K562 (cell line): ENCODE data around the gene BPHL. TPM values are rescaled to one million over a fixed set of nuclear protein-coding genes. Genes with fewer than 3 reads are reported as not detected.

Experiments used
- CTCF ChIP-seq, 3 experiments: IDR thresholded peaks in 2 of 3; conservative IDR thresholded peaks in 1 of 3; 2 replicates each; pipeline ENCODE4 v1.5.1; 2011 to 2012; ENCODE audit warnings: low read length in 3 of 3, mild to moderate bottlenecking in 3 of 3, control low read depth in 2 of 3, improper control_type of control experiment in 1 of 3, inconsistent platforms in 1 of 3, low read depth in 1 of 3, mixed read lengths in 1 of 3, moderate library complexity in 1 of 3; ENCODE audit not compliant: insufficient read depth in 2 of 3
- HDAC1 ChIP-seq, 2 experiments: fragments of 450-650 bp; IDR thresholded peaks; 2 replicates each; pipeline ENCODE4 v1.6.1; 2016 to 2017; ENCODE audit warnings: inconsistent platforms in 1 of 2, mild to moderate bottlenecking in 1 of 2, moderate library complexity in 1 of 2
- HDAC8 ChIP-seq: fragments of 450-650 bp; IDR thresholded peaks from 2 replicates; pipeline ENCODE4 v1.6.1; 2016; ENCODE audit warnings: mild to moderate bottlenecking, missing genetic modification characterization, moderate library complexity, missing compliant biosample characterization
- HDGF ChIP-seq: fragments of 450-650 bp; IDR thresholded peaks from 2 replicates; pipeline ENCODE4 v1.6.1; 2016
- MECOM ChIP-seq: fragments of 250-450 bp; sonication (Bioruptor Pico); IDR thresholded peaks from 2 replicates; pipeline ENCODE4 v1.8.0; 2022; ENCODE audit warnings: inconsistent platforms
- MTF1 ChIP-seq: fragments of 250-450 bp; sonication (Bioruptor Pico); IDR thresholded peaks from 2 replicates; pipeline ENCODE4 v1.9.0; 2021; ENCODE audit warnings: moderate library complexity, mild to moderate bottlenecking, inconsistent platforms, borderline replicate concordance
- PHF8 ChIP-seq: fragments of 200-600 bp; sonication (generic); IDR thresholded peaks from 2 replicates; pipeline ENCODE4 v1.6.1; 2012; ENCODE audit warnings: mixed run types, mild to moderate bottlenecking, inconsistent platforms, low read length, moderate library complexity, borderline replicate concordance
- PRMT5 ChIP-seq: sonication (generic); formaldehyde crosslinking; IDR thresholded peaks from 2 replicates; pipeline ENCODE4 v1.5.0; 2020; ENCODE audit warnings: missing genetic modification reagents
- SLC30A9 ChIP-seq: fragments of 250-450 bp; sonication (Bioruptor Pico); IDR thresholded peaks from 2 replicates; pipeline ENCODE4 v1.8.0; 2022; ENCODE audit warnings: mild to moderate bottlenecking, moderate library complexity
- VEZF1 ChIP-seq: fragments of 200-800 bp; sonication (Bioruptor generic); IDR thresholded peaks from 2 replicates; pipeline ENCODE4 v1.6.1; 2017; ENCODE audit warnings: missing genetic modification characterization, missing compliant biosample characterization
- XRCC5 ChIP-seq: fragments of 200-400 bp; formaldehyde crosslinking; IDR thresholded peaks from 2 replicates; pipeline ENCODE4 v1.6.1; 2017; ENCODE audit warnings: low read depth, mild to moderate bottlenecking, low read length
- ZFX ChIP-seq: sonication (generic); formaldehyde crosslinking; IDR thresholded peaks from 2 replicates; pipeline ENCODE4 v1.8.0; 2022; ENCODE audit warnings: mild to moderate bottlenecking, missing genetic modification reagents, moderate library complexity
- ZNF316 ChIP-seq: fragments of 450-650 bp; IDR thresholded peaks from 2 replicates; pipeline ENCODE4 v1.6.1; 2016
- ZNF384 ChIP-seq: IDR thresholded peaks from 2 replicates; pipeline ENCODE4 v1.6.1; 2012; ENCODE audit warnings: low read depth, low read length, improper control_type of control experiment
- polyA plus RNA-seq, 8 experiments: library from polyadenylated mRNA; depleted of rRNA in 4 of 8; stranded (reverse) in 5 of 8; unstranded in 3 of 8; fragments of >200 nt; fragmentation: Nextera tagmentation in 2 of 8; fragmentation: Illumina TruSeq in 1 of 8; extraction: Ambion mirVana in 2 of 8; extraction: Trizol in 1 of 8; gene quantifications; 2 replicates each; pipeline versions ENCODE4 v1.2.1 to v1.2.3, GENCODE V29; 2011 to 2014; ENCODE audit warnings: inconsistent platforms in 1 of 8, missing spikeins in 1 of 8
- total RNA-seq, 7 experiments: library from RNA; depleted of rRNA in 6 of 7; stranded (reverse); fragments of >200 nt in 6 of 7; fragmentation: Illumina TruSeq in 2 of 7; extraction: Trizol in 2 of 7; gene quantifications; 2 replicates each; pipeline versions ENCODE4 v1.2.1 to v1.2.3, GENCODE V29; 2011 to 2021; ENCODE audit warnings: low replicate concordance in 1 of 7
- TF ChIP-seq, protein P1 (sequence below), 2 experiments: fragments of 450-650 bp; IDR thresholded peaks; 2 replicates each; pipeline ENCODE4 v1.6.1; 2018; ENCODE audit warnings: mild to moderate bottlenecking in 2 of 2, low read depth in 1 of 2; ENCODE audit not compliant: partially characterized antibody in 2 of 2
- TF ChIP-seq, protein P2 (sequence below): fragments of 150-350 bp; IDR thresholded peaks from 2 replicates; pipeline ENCODE4 v1.6.1; 2014; ENCODE audit warnings: low read depth, mild to moderate bottlenecking, low read length, borderline replicate concordance

Gene BPHL
- total and polyA plus RNA-seq, 9 of the 15 experiments (the other 6 are each of a cell fraction or from before 2014, with no cell fraction given), result 3.5 to 17.4 (median 8.2) TPM

DNA sequence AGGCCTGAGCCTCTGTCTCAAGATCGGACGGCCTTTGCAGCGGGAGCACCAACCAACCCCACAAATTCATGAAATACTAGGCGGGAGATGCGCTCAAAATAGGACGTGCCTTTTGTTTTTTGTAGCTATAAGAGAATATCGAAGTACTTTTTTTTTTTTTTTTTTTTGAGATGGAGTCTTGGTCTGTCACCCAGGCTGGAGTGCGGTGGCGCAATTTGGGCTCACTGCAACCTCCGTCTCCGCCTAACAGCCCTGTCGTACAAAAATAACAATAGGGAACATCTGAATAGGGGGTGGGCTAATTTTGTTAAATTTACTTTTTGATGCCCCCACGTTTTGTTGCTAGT lies 44.7 kb downstream of the BPHL start (continued):
- TF ChIP-seq ZNF384 (peak; percentile 80), MECOM (CRISPR knock-in tag) (peak; percentile 41; the same call in 1 of the 2 replicates), SLC30A9 (no peak), CTCF (IDR thresholded peaks at IDR 0.05 in 2 of 3, conservative IDR thresholded peaks at IDR 0.05 in 1 of 3; ENCODE audit: insufficient read depth in 2 of 3, low read depth in 1 of 3, low read length in 3 of 3) (peak in 1 of 3 experiments; percentile 19; a peak in 1 of 6 replicates), HDAC1 (IDR thresholded peaks at IDR 0.05) (0 out of 4 replicates have a peak, but pooled peaks of 1 of the 2 experiments have one; percentile 7), ZFX (peak; percentile 69), ZNF316 (no peak), XRCC5 (0 out of 2 replicates have a peak, but pooled peaks have one; percentile 22), HDGF (peak; percentile 38; the same call in 1 of the 2 replicates), MTF1 (CRISPR knock-in tag) (no peak), PHF8 (peak; percentile 41; the same call in 1 of the 2 replicates), HDAC8 (tag) (no peak), VEZF1 (CRISPR knock-in tag) (peak; percentile 52), PRMT5 (CRISPR knock-in tag) (no peak)
- TF ChIP-seq, protein P1, sequence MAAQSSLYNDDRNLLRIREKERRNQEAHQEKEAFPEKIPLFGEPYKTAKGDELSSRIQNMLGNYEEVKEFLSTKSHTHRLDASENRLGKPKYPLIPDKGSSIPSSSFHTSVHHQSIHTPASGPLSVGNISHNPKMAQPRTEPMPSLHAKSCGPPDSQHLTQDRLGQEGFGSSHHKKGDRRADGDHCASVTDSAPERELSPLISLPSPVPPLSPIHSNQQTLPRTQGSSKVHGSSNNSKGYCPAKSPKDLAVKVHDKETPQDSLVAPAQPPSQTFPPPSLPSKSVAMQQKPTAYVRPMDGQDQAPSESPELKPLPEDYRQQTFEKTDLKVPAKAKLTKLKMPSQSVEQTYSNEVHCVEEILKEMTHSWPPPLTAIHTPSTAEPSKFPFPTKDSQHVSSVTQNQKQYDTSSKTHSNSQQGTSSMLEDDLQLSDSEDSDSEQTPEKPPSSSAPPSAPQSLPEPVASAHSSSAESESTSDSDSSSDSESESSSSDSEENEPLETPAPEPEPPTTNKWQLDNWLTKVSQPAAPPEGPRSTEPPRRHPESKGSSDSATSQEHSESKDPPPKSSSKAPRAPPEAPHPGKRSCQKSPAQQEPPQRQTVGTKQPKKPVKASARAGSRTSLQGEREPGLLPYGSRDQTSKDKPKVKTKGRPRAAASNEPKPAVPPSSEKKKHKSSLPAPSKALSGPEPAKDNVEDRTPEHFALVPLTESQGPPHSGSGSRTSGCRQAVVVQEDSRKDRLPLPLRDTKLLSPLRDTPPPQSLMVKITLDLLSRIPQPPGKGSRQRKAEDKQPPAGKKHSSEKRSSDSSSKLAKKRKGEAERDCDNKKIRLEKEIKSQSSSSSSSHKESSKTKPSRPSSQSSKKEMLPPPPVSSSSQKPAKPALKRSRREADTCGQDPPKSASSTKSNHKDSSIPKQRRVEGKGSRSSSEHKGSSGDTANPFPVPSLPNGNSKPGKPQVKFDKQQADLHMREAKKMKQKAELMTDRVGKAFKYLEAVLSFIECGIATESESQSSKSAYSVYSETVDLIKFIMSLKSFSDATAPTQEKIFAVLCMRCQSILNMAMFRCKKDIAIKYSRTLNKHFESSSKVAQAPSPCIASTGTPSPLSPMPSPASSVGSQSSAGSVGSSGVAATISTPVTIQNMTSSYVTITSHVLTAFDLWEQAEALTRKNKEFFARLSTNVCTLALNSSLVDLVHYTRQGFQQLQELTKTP (IDR thresholded peaks at IDR 0.05; ENCODE audit: low read depth in 1 of 2, partially characterized antibody in 2 of 2), result peak in 1 of 2 experiments; percentile 21
- TF ChIP-seq, protein P2, sequence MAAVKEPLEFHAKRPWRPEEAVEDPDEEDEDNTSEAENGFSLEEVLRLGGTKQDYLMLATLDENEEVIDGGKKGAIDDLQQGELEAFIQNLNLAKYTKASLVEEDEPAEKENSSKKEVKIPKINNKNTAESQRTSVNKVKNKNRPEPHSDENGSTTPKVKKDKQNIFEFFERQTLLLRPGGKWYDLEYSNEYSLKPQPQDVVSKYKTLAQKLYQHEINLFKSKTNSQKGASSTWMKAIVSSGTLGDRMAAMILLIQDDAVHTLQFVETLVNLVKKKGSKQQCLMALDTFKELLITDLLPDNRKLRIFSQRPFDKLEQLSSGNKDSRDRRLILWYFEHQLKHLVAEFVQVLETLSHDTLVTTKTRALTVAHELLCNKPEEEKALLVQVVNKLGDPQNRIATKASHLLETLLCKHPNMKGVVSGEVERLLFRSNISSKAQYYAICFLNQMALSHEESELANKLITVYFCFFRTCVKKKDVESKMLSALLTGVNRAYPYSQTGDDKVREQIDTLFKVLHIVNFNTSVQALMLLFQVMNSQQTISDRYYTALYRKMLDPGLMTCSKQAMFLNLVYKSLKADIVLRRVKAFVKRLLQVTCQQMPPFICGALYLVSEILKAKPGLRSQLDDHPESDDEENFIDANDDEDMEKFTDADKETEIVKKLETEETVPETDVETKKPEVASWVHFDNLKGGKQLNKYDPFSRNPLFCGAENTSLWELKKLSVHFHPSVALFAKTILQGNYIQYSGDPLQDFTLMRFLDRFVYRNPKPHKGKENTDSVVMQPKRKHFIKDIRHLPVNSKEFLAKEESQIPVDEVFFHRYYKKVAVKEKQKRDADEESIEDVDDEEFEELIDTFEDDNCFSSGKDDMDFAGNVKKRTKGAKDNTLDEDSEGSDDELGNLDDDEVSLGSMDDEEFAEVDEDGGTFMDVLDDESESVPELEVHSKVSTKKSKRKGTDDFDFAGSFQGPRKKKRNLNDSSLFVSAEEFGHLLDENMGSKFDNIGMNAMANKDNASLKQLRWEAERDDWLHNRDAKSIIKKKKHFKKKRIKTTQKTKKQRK, result no peak
